K562 (cell line): ENCODE results near the gene RAB43. TPM values are rescaled to one million over a fixed set of nuclear protein-coding genes. Genes with fewer than 3 reads are reported as not detected.

ENCODE experiments used
- CTCFL ChIP-seq: IDR thresholded peaks from 2 replicates; pipeline ENCODE4 v1.6.1; 2011; ENCODE audit warnings: borderline replicate concordance, low read depth, mild to moderate bottlenecking, moderate library complexity, low read length; ENCODE audit not compliant: insufficient read depth, poor library complexity, severe bottlenecking
- FOS ChIP-seq: IDR thresholded peaks from 3 replicates; pipeline ENCODE4 v1.6.1; 2011; ENCODE audit not compliant: insufficient read length; ENCODE audit errors: extremely low read depth
- GTF2F1 ChIP-seq: IDR thresholded peaks from 2 replicates; pipeline ENCODE4 v1.6.1; 2011; ENCODE audit warnings: low read depth, low read length, improper control_type of control experiment
- POLR2B ChIP-seq: fragments of 450-650 bp; IDR thresholded peaks from 2 replicates; pipeline ENCODE4 v1.6.1; 2018; ENCODE audit warnings: low read depth; ENCODE audit not compliant: partially characterized antibody
- YBX1 ChIP-seq: fragments of 450-650 bp; IDR thresholded peaks from 2 replicates; pipeline ENCODE4 v1.7.1; 2016; ENCODE audit warnings: mild to moderate bottlenecking
- ZNF740 ChIP-seq, 3 experiments: fragments of 200-800 bp in 1 of 3; sonication (Bioruptor generic) in 1 of 3; sonication (generic) in 1 of 3; formaldehyde crosslinking in 1 of 3; IDR thresholded peaks; 2 replicates each; pipeline versions ENCODE4 v1.6.1 to v1.8.0; 2016 to 2022; ENCODE audit warnings: mild to moderate bottlenecking in 2 of 3, missing compliant biosample characterization in 2 of 3, missing genetic modification characterization in 2 of 3, missing genetic modification reagents in 1 of 3
- polyA plus RNA-seq, 8 experiments: library from polyadenylated mRNA; depleted of rRNA in 4 of 8; stranded (reverse) in 5 of 8; unstranded in 3 of 8; fragments of >200 nt; fragmentation: Nextera tagmentation in 2 of 8; fragmentation: Illumina TruSeq in 1 of 8; extraction: Ambion mirVana in 2 of 8; extraction: Trizol in 1 of 8; gene quantifications; 2 replicates each; pipeline versions ENCODE4 v1.2.1 to v1.2.3, GENCODE V29; 2011 to 2014; ENCODE audit warnings: inconsistent platforms in 1 of 8, missing spikeins in 1 of 8
- total RNA-seq, 7 experiments: library from RNA; depleted of rRNA in 6 of 7; stranded (reverse); fragments of >200 nt in 6 of 7; fragmentation: Illumina TruSeq in 2 of 7; extraction: Trizol in 2 of 7; gene quantifications; 2 replicates each; pipeline versions ENCODE4 v1.2.1 to v1.2.3, GENCODE V29; 2011 to 2021; ENCODE audit warnings: low replicate concordance in 1 of 7

RAB43 gene
- total and polyA plus RNA-seq, 9 of the 15 experiments (the other 6 are each of a cell fraction or from before 2014, with no cell fraction given), result 0.04 to 6.8 (median 1.7) TPM; not detected in 2

DNA sequence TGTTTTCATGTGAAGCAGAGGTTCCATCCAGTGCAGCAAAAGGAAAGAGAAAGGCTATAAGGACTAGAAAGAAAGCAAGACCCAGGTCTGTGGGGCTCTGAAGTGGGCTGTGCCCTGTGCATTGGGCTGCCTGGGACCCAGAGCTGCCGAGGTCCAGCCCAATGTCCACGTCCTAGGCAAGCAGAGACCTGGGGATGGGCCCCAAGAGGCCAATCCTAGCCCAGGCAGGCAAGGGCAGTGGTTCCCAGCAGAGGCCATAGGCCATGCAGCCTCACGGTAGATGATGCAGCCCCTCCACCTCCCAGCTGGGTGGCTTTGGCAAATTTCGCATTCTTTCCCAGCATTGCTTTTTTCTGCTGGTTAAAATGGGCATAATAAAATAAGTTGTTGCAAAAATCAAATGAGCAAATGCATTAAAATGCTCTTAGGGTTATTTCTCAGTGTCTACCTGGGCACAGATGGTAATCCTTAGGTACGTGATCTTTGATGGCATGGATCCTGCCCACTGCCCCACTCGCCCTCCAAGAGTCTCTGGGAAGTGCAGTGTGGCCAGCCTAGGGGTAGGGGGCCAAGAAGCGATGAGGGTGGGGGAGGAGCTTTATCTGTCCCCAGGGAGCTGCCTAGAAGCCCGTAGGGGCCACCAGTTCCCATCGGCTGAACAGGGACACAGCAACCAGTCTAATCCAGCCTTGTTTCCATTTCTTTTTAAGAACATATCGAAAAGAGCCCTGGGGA, 83.3 kb downstream of the RAB43 start (continued):
- TF ChIP-seq ZNF740 (CRISPR knock-in tag; IDR thresholded peaks at IDR 0.05) (no peak), ZNF740 (tag; IDR thresholded peaks at IDR 0.05) (no peak), FOS (no peak), YBX1 (no peak), CTCFL (no peak), POLR2B (no peak), GTF2F1 (no peak)

Other genes with a start within 250 kb of the RAB43 start
Only the 7 nearest of the 8 such genes appear.
- gene CFAP92, start 127.7 kb downstream of the RAB43 start, total RNA-seq (2014; rRNA removed), result 0.23 and 0.65 TPM in 2 replicates
- 0.45 and 0.62 TPM in 2 replicates for gene CFAP92, start 127.7 kb downstream of the RAB43 start, total RNA-seq (2014; rRNA removed; fragmentation: Illumina TruSeq; extraction: Trizol)
- gene CFAP92, start 127.7 kb downstream of the RAB43 start, total RNA-seq (2015; rRNA removed; fragmentation: Illumina TruSeq; extraction: Trizol), result 0.19 and 0.47 TPM in 2 replicates
- gene CFAP92, start 127.7 kb downstream of the RAB43 start, total RNA-seq (2021), result 0.27 and 0.81 TPM in 2 replicates
- 0.05 and 0.06 TPM in 2 replicates for gene CFAP92, start 127.7 kb downstream of the RAB43 start, polyA plus RNA-seq (2011; rRNA removed)
- 0.14 and 0.36 TPM in 2 replicates for gene CFAP92, start 127.7 kb downstream of the RAB43 start, polyA plus RNA-seq (2014; fragmentation: Illumina TruSeq; extraction: Trizol)
- under 1 TPM; 0.48 to 0.59 TPM for gene CFAP92, start 127.7 kb downstream of the RAB43 start, polyA plus RNA-seq (2014; fragmentation: Nextera tagmentation; extraction: Ambion mirVana)
- gene CFAP92, start 127.7 kb downstream of the RAB43 start, polyA plus RNA-seq (2014; rRNA removed), result 0.23 and 0.36 TPM in 2 replicates
- not detected in 2 replicates for gene EFCC1, start 120.5 kb downstream of the RAB43 start, total RNA-seq (2014; rRNA removed)
- not detected in 2 replicates for gene EFCC1, start 120.5 kb downstream of the RAB43 start, total RNA-seq (2014; rRNA removed; fragmentation: Illumina TruSeq; extraction: Trizol)
- gene EFCC1, start 120.5 kb downstream of the RAB43 start, total RNA-seq (2015; rRNA removed; fragmentation: Illumina TruSeq; extraction: Trizol), result not detected in 2 replicates
- 0.07 TPM in 1 of 2 replicates, not detected in the other for gene EFCC1, start 120.5 kb downstream of the RAB43 start, total RNA-seq (2021)
- gene EFCC1, start 120.5 kb downstream of the RAB43 start, polyA plus RNA-seq (2011; rRNA removed), result not detected in 2 replicates
- not detected in 2 replicates for gene EFCC1, start 120.5 kb downstream of the RAB43 start, polyA plus RNA-seq (2014; fragmentation: Illumina TruSeq; extraction: Trizol)
- not detected for gene EFCC1, start 120.5 kb downstream of the RAB43 start, polyA plus RNA-seq (2014; fragmentation: Nextera tagmentation; extraction: Ambion mirVana)
- gene EFCC1, start 120.5 kb downstream of the RAB43 start, polyA plus RNA-seq (2014; rRNA removed), result not detected in 2 replicates
- gene GP9, start 61.0 kb downstream of the RAB43 start, total RNA-seq (2014; rRNA removed), result not detected in 2 replicates
- gene GP9, start 61.0 kb downstream of the RAB43 start, total RNA-seq (2014; rRNA removed; fragmentation: Illumina TruSeq; extraction: Trizol), result not detected in 2 replicates
- gene GP9, start 61.0 kb downstream of the RAB43 start, total RNA-seq (2015; rRNA removed; fragmentation: Illumina TruSeq; extraction: Trizol), result not detected in 2 replicates
- gene GP9, start 61.0 kb downstream of the RAB43 start, total RNA-seq (2021), result not detected in 2 replicates
- not detected in 2 replicates for gene GP9, start 61.0 kb downstream of the RAB43 start, polyA plus RNA-seq (2011; rRNA removed)
- gene GP9, start 61.0 kb downstream of the RAB43 start, polyA plus RNA-seq (2014; fragmentation: Illumina TruSeq; extraction: Trizol), result not detected in 2 replicates
- not detected for gene GP9, start 61.0 kb downstream of the RAB43 start, polyA plus RNA-seq (2014; fragmentation: Nextera tagmentation; extraction: Ambion mirVana)
- not detected in 2 replicates for gene GP9, start 61.0 kb downstream of the RAB43 start, polyA plus RNA-seq (2014; rRNA removed)
- gene ISY1, start 39.3 kb upstream of the RAB43 start, total RNA-seq (2014; rRNA removed), result 30.1 and 31.6 TPM in 2 replicates
- 37.7 and 45.3 TPM in 2 replicates for gene ISY1, start 39.3 kb upstream of the RAB43 start, total RNA-seq (2014; rRNA removed; fragmentation: Illumina TruSeq; extraction: Trizol)
- 32.8 and 39.0 TPM in 2 replicates for gene ISY1, start 39.3 kb upstream of the RAB43 start, total RNA-seq (2015; rRNA removed; fragmentation: Illumina TruSeq; extraction: Trizol)
- 26.1 and 29.6 TPM in 2 replicates for gene ISY1, start 39.3 kb upstream of the RAB43 start, total RNA-seq (2021)
- 27.8 and 32.9 TPM in 2 replicates for gene ISY1, start 39.3 kb upstream of the RAB43 start, polyA plus RNA-seq (2011; rRNA removed)
- gene ISY1, start 39.3 kb upstream of the RAB43 start, polyA plus RNA-seq (2014; fragmentation: Illumina TruSeq; extraction: Trizol), result 22.4 and 27.0 TPM in 2 replicates
- 10 to 100 TPM; 41.9 to 50.0 TPM for gene ISY1, start 39.3 kb upstream of the RAB43 start, polyA plus RNA-seq (2014; fragmentation: Nextera tagmentation; extraction: Ambion mirVana)
- gene ISY1, start 39.3 kb upstream of the RAB43 start, polyA plus RNA-seq (2014; rRNA removed), result 23.4 and 23.5 TPM in 2 replicates
- gene CNBP, start 62.1 kb upstream of the RAB43 start, total RNA-seq (2014; rRNA removed), result 283 and 284 TPM in 2 replicates
- 338 and 375 TPM in 2 replicates for gene CNBP, start 62.1 kb upstream of the RAB43 start, total RNA-seq (2014; rRNA removed; fragmentation: Illumina TruSeq; extraction: Trizol)
- 321 and 348 TPM in 2 replicates for gene CNBP, start 62.1 kb upstream of the RAB43 start, total RNA-seq (2015; rRNA removed; fragmentation: Illumina TruSeq; extraction: Trizol)
- 331 and 354 TPM in 2 replicates for gene CNBP, start 62.1 kb upstream of the RAB43 start, total RNA-seq (2021)
- 387 and 478 TPM in 2 replicates for gene CNBP, start 62.1 kb upstream of the RAB43 start, polyA plus RNA-seq (2011; rRNA removed)
- gene CNBP, start 62.1 kb upstream of the RAB43 start, polyA plus RNA-seq (2014; fragmentation: Illumina TruSeq; extraction: Trizol), result 390 and 412 TPM in 2 replicates
- 100 to 1,000 TPM; 708 to 717 TPM for gene CNBP, start 62.1 kb upstream of the RAB43 start, polyA plus RNA-seq (2014; fragmentation: Nextera tagmentation; extraction: Ambion mirVana)
- 404 and 421 TPM in 2 replicates for gene CNBP, start 62.1 kb upstream of the RAB43 start, polyA plus RNA-seq (2014; rRNA removed)
- 88.0 and 96.4 TPM in 2 replicates for gene COPG1, start 127.8 kb upstream of the RAB43 start, total RNA-seq (2014; rRNA removed)
- gene COPG1, start 127.8 kb upstream of the RAB43 start, total RNA-seq (2014; rRNA removed; fragmentation: Illumina TruSeq; extraction: Trizol), result 73.9 and 74.6 TPM in 2 replicates
- 62.0 and 65.1 TPM in 2 replicates for gene COPG1, start 127.8 kb upstream of the RAB43 start, total RNA-seq (2015; rRNA removed; fragmentation: Illumina TruSeq; extraction: Trizol)
- 85.4 and 94.8 TPM in 2 replicates for gene COPG1, start 127.8 kb upstream of the RAB43 start, total RNA-seq (2021)
- 40.3 and 73.4 TPM in 2 replicates for gene COPG1, start 127.8 kb upstream of the RAB43 start, polyA plus RNA-seq (2011; rRNA removed)
- 56.8 and 62.4 TPM in 2 replicates for gene COPG1, start 127.8 kb upstream of the RAB43 start, polyA plus RNA-seq (2014; fragmentation: Illumina TruSeq; extraction: Trizol)
- gene COPG1, start 127.8 kb upstream of the RAB43 start, polyA plus RNA-seq (2014; fragmentation: Nextera tagmentation; extraction: Ambion mirVana), result 100 to 1,000 TPM in 1 of 2 experiments, 10 to 100 TPM in 1; 40.6 to 105 TPM
- 37.1 and 47.9 TPM in 2 replicates for gene COPG1, start 127.8 kb upstream of the RAB43 start, polyA plus RNA-seq (2014; rRNA removed)
- gene HMCES, start 157.1 kb upstream of the RAB43 start, total RNA-seq (2014; rRNA removed), result 23.5 and 36.1 TPM in 2 replicates
- 18.8 and 20.2 TPM in 2 replicates for gene HMCES, start 157.1 kb upstream of the RAB43 start, total RNA-seq (2014; rRNA removed; fragmentation: Illumina TruSeq; extraction: Trizol)
- gene HMCES, start 157.1 kb upstream of the RAB43 start, total RNA-seq (2015; rRNA removed; fragmentation: Illumina TruSeq; extraction: Trizol), result 18.1 and 20.6 TPM in 2 replicates
- gene HMCES, start 157.1 kb upstream of the RAB43 start, total RNA-seq (2021), result 34.7 and 42.6 TPM in 2 replicates
- gene HMCES, start 157.1 kb upstream of the RAB43 start, polyA plus RNA-seq (2011; rRNA removed), result 21.7 and 24.8 TPM in 2 replicates
- gene HMCES, start 157.1 kb upstream of the RAB43 start, polyA plus RNA-seq (2014; fragmentation: Illumina TruSeq; extraction: Trizol), result 45.3 and 46.9 TPM in 2 replicates
- gene HMCES, start 157.1 kb upstream of the RAB43 start, polyA plus RNA-seq (2014; fragmentation: Nextera tagmentation; extraction: Ambion mirVana), result 10 to 100 TPM; 23.0 to 25.2 TPM
- gene HMCES, start 157.1 kb upstream of the RAB43 start, polyA plus RNA-seq (2014; rRNA removed), result 26.7 and 27.6 TPM in 2 replicates